HG03039 (cell line): ENCODE data around the gene USP3.
"Not testable (repeated sequence)": the region's sequence is repeated elsewhere in the genome, so short reads cannot be mapped to it uniquely, and the experiment has no call there.

Experiments used
- ATAC-seq: cut with Tn5 transposase; IDR thresholded peaks from one replicate; pipeline ENCODE4 v1.9.1; 2021; ENCODE audit warnings: mild to moderate bottlenecking, moderate library complexity; ENCODE audit not compliant: unreplicated experiment

The USP3 gene

GRCh38 chr15:63509955-63510940 lies 5.9 kb downstream of the USP3 start:
- ATAC-seq, result no peak

- ATAC-seq, result no peak
These were observed 7.8 kb downstream of the USP3 start for GRCh38 chr15:63512148-63512547.

GRCh38 chr15:63513271-63513670 lies 8.9 kb downstream of the USP3 start:
- ATAC-seq, result no peak

GRCh38 chr15:63513728-63514127 lies 9.3 kb downstream of the USP3 start:
- ATAC-seq, result no peak

GRCh38 chr15:63514531-63514943 lies 10.1 kb downstream of the USP3 start:
- ATAC-seq, result no peak

- no peak for ATAC-seq
These were observed 12.8 kb downstream of the USP3 start for GRCh38 chr15:63517202-63517601.

- no peak for ATAC-seq
These were observed 13.2 kb downstream of the USP3 start for GRCh38 chr15:63517628-63518027.

GRCh38 chr15:63519041-63519440 lies 14.6 kb downstream of the USP3 start:
- no peak for ATAC-seq

GRCh38 chr15:63519548-63520178 lies 15.3 kb downstream of the USP3 start:
- ATAC-seq, result no peak

GRCh38 chr15:63520462-63520861 lies 16.1 kb downstream of the USP3 start:
- ATAC-seq, result not testable (repeated sequence)

GRCh38 chr15:63522225-63522578 lies 17.8 kb downstream of the USP3 start:
- ATAC-seq, result no peak

- ATAC-seq, result no peak
These were observed 19.1 kb downstream of the USP3 start for GRCh38 chr15:63523306-63523990.

- no peak for ATAC-seq
These were observed 20.1 kb downstream of the USP3 start for GRCh38 chr15:63524316-63525015.

GRCh38 chr15:63526401-63526800 lies 22.0 kb downstream of the USP3 start:
- no peak for ATAC-seq

GRCh38 chr15:63528138-63528659 lies 23.8 kb downstream of the USP3 start:
- no peak for ATAC-seq

- ATAC-seq, result no peak
These were observed 25.8 kb downstream of the USP3 start for GRCh38 chr15:63530235-63530634.

GRCh38 chr15:63530752-63531299 lies 26.4 kb downstream of the USP3 start:
- no peak for ATAC-seq

- no peak for ATAC-seq
These were observed 27.2 kb downstream of the USP3 start for GRCh38 chr15:63531586-63531985.

- no peak for ATAC-seq
These were observed 27.9 kb downstream of the USP3 start for GRCh38 chr15:63532307-63532744.

GRCh38 chr15:63534888-63535287 lies 30.5 kb downstream of the USP3 start:
- ATAC-seq, result not testable (repeated sequence)
